Endothelial cell of umbilical vein (primary cell): ENCODE results near the gene PKHD1.

ENCODE experiments used
- CTCF ChIP-seq, 2 donors: IDR thresholded peaks; 1 replicate in 1 of 2; 2 replicates in 1 of 2; pipeline ENCODE4 v1.5.1; 2011; ENCODE audit warnings: low read length in 2 of 2, mild to moderate bottlenecking in 2 of 2, moderate library complexity in 2 of 2, control low read depth in 1 of 2, inconsistent platforms in 1 of 2, low read depth in 1 of 2; ENCODE audit not compliant: insufficient read depth in 1 of 2; ENCODE audit errors: extremely low read depth in 1 of 2
- GATA2 ChIP-seq: IDR thresholded peaks from 2 replicates; pipeline ENCODE4 v1.7.0; 2011; ENCODE audit warnings: low read depth, mild to moderate bottlenecking, moderate library complexity, mixed read lengths, low read length; ENCODE audit not compliant: insufficient read length, insufficient read depth
- POLR2A ChIP-seq: IDR thresholded peaks from 2 replicates; pipeline ENCODE4 v1.6.1; 2012; ENCODE audit warnings: low read depth, mild to moderate bottlenecking, control low read depth, low read length

GRCh38 chr6:51854347-51854746 lies 233.1 kb downstream of the PKHD1 start:
- no peak for TF ChIP-seq CTCF (IDR thresholded peaks at IDR 0.05; ENCODE audit: extremely low read depth in 1 of 2, insufficient read depth in 1 of 2, low read depth in 1 of 2, low read length in 2 of 2)
- TF ChIP-seq POLR2A = no peak
- no peak for TF ChIP-seq GATA2
